Measurements from ENCODE around the gene CDH13. TPM values are rescaled to one million over a fixed set of nuclear protein-coding genes. Genes with fewer than 3 reads are reported as not detected.

Gene CDH13
- total RNA-seq, 1 donor from 2014 or later = 161 TPM

- no peak overlapping the region for H3K4me3 ChIP-seq
- intact Hi-C loops (cut with micrococcal nuclease) = no loop called here
- DNase-seq = peak; percentile 24
- H3K4me1 ChIP-seq = no peaks in the 10 kb centered on the region
- no peaks in the 10 kb centered on the region for H3K27me3 ChIP-seq (ENCODE audit: low read depth)
- H3K27ac ChIP-seq (replicated peaks) = peak overlapping the region; percentile 43
- no peaks in the 10 kb centered on the region for H3K9me3 ChIP-seq (replicated peaks)
- no peak for TF ChIP-seq CTCF (IDR thresholded peaks at IDR 0.05; ENCODE audit: borderline replicate concordance)
- no peaks in the 10 kb centered on the region for H3K36me3 ChIP-seq
Measured at GRCh38 chr16:83849421-83849820, 1222.7 kb downstream of the CDH13 start.

Small RNA genes lying within 50 kb of the gene (microRNA-seq; reads per million reads assigned to microRNA genes)
- gene MIR3182 (not detected), gene MIR8058 (not detected)

Measured in left ventricle myocardium inferior (tissue), 1 donor.